Stimulated activated CD8-positive, alpha-beta memory T cell treated with anti-CD3 and anti-CD28 coated beads, Interleukin-4, amount 100 ng/mL, for 24 hours (primary cell): Measurements from ENCODE around the gene DENND5B.
"Not testable (repeated sequence)": the region's sequence is repeated elsewhere in the genome, so short reads cannot be mapped to it uniquely, and the experiment has no call there.

Experiments used
- DNase-seq: peaks from one replicate; pipeline ENCODE4 v3.0.0-alpha.2; 2020; ENCODE audit warnings: low read depth

Gene DENND5B

DNA sequence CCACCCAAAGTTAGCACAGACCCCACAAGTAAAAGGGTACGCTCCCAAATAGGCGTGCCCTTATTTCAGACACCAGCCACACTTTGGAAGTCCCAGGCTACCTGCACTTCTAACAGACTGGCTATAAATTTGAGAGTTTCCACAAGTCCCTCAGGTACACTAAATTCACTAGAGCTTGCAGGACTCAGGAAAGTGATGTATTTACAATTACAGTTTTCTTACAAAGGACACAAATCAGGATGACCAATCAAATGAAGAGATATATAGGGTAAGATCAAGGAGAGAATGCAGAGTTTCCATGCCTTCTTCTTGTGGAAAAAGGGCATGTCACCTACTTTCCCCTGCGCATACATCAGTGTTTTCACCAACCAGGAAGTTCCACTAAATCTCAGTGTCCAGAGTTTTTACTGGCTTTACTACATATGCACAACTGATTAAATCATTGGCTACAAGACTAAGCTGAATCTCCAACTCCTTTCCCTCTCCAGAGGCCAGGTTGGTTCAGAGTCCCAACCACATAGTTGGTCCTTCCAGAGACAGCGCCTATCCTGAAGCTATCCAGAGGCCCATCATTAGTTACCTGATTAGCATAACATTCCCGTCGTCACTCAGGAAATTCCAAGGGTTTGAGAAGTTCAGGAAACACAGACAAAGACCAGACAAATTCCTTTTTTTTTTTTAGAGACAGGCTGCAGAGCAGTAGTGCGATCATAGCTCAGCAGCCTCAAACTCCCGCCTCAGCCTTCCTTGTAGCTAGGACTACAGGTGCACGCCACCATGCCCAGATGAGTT, 84.2 kb downstream of the DENND5B start:
- no peak for DNase-seq

DNA sequence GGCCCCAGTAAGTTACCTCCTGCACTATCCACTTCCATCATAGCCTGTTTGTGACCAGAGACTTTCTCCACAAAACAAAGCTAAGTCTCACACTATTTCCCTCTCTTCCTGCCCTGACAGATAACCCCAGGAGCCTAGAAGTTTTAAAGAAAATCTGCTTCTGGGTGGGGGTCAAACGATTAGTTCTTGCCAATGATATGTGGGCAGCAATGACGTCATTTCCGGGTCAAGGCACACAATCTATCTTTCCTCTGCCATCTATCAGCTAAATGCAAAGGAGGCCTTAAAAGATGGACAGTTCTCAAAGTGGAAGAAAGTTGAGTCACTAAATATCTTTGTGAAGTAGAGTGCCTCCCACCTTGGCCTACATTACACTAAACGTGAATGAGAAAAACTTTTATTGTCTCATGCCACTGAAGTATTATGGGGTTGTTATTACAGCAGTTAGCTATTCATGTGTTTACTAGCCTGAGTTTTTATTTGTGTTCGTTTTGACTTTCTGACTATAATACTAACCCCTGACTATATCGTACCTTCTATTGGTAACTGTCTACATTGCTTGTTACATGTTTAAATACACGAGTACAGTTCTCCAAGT, 86.2 kb downstream of the DENND5B start:
- DNase-seq: no peak

DNA sequence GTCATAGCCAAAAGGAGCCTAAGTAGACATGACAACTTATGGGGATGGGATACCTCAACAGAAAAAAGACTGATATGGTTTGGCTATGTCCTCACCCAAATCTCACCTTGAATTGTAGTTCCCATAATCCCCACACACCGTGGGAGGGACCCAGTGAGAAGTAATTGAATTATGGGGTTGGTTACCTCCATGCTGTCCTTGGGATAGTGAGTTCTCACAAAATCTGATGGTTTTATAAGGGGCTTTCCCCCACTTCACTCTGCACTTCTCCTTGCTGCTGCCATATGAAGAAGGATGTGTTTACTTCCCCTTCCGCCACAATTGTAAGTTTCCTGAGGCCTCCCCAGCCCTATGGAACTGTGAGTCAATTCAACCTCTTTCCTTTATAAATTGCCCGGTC, 89.9 kb downstream of the DENND5B start:
- not testable (repeated sequence) for DNase-seq

DNA sequence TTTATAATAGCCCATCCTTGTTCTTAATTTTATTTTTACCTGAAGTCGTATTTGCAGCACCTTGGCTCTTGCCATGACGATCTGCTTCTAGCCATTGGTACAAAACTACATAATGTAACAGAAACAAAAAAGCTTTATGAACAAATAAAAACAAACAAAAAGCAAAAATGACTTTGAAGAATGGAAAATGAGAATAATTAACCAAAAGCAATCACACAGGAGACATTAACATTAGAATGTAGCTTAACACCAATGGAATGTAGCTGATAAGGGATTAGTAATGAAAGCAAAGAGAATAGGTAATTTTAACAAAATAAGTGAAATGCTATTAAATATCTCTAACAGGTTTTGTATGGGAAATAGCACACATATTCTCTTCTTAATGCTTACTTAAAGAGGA, 91.4 kb downstream of the DENND5B start:
- DNase-seq: no peak

DNA sequence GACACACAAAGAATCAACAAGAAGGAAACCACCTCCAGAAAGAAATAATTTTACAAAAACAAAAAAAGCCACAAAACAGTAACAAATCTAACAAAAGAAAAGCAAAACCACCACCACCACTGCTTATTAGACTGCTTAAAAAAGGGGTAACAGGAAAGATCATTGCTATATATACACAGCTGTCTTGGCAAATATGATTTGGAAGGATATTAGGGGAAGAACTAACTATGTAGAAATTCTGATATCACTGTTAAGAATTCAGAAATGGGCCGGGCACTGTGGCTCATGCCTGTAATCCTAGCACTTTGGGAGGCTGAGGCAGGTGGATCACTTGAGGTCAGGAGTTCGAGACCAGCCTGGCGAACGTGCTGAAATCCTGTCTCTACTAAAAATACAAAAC, 92.5 kb downstream of the DENND5B start:
- DNase-seq: no peak

DNA sequence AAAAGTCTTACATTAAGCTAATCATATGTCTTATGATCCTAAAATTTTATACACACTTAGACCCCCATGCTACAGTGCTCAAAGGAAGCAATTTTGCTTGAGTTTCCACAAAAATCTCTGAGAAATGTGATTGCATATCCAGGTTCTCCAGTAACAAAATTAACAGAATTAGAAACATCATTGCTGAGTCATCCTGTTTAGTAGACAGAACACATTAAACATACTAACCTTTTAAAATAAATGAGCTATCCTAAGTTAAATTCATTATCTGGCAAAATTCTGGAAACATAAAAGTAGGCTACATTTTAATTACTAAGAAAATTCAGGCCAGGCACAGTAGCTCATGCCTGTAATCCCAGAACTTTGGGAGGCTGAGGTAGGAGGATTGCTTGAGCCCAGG, 94.7 kb downstream of the DENND5B start:
- DNase-seq: no peak

DNA sequence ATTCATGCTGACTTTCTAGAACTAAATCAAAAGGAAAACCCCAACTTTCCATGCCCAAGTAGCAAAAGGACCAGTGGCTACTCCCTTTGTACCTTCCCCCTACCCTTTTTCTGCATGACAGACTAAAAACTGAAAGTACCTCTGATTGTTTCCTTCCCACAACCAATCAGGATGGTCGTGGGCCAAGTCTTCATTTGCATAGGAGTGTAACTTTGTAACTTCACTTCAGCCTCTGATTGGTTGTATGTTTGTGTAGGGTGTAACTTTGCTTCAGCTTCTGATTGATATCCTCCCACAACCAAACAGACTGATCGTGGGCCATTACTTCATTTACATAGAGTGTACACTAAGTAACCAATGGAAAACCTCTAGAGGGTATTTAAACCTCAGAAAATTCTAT, 96.5 kb downstream of the DENND5B start:
- no peak for DNase-seq

DNA sequence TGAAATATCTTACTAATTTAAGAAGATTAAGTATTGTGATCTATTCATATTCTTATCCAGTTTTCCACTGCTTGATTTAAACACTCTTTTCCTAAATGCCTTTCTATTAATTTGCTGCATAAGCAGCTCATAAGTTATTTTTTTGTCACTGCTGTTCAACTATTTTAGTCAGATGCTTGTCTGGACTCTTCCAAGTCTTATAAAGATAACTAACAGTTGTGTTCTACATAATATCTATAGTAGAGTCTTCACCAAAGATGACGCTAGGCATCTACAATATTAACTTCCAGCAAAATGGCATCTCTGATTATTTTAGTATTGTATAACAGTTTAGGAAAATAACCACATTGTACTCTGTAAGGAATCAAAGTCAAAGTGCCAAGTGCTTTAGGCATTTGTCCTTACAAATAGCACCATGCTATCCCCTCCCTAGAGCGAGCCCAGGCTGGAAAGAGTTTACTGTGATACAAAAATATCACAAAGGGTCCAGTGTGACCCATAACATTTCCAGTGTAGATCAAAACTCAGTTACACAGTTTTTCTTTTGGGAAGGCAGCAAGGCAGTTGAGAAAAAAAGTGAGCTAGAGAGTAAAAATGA, 98.2 kb downstream of the DENND5B start:
- DNase-seq: no peak

DNA sequence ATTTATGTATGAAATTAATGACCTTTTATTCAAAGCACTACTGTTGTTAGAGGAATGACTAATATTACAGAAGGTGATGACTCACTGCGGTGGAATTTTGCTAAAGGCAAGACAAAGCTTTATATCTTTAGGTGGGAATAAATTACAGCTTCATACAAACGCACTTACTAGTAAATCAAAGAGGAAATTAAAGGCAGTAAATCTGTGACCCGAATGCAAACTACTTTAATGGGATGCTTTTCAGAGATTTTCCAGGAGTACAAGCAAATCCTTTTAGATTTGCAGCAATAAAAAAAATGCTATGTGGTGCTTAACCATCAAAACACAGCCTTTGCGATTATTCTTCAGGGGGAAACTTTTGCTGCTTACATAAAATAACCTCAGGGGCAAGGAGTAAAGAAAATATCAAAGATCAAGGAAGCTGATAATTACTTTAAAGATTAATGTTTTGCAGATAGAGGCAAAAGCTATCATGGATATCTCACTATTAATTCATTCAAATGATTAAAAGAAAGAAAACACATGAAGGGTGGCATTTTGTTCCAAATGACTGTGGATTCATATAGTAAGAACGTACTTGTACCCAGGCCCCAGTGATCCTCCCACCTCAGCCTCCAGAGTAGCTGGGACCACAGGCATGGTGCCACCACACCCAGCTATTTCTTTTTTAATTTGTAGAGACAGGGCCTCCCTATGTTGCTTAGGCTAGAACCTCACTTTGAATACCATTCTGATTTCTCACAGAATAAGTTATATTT, 98.9 kb downstream of the DENND5B start:
- DNase-seq: no peak

DNA sequence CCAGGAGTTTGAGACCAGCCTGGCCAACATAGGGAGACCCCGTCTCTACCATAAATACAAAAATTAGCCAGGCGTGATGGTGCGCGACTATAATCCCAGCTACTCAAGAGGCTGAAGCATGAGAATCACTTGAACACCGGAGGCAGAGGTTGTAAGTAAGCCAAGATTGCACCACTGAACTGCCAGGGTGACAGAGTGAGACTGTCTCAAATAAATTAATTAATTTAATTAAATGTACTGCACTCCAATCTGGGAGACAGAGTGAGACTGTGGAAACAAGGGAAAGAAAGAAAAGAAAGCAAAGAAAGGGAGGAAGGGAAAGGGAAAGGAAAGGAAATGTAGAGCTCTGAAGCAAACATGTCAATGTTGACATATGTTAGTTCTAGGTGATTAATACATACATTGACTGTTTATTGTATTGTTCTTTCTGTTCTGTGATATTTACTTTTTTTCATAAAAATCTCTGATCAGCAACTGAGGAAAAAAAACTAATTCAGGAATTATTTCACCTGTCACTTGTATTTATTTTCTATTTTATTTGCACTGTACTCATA, 99.6 kb downstream of the DENND5B start:
- no peak for DNase-seq

DNA sequence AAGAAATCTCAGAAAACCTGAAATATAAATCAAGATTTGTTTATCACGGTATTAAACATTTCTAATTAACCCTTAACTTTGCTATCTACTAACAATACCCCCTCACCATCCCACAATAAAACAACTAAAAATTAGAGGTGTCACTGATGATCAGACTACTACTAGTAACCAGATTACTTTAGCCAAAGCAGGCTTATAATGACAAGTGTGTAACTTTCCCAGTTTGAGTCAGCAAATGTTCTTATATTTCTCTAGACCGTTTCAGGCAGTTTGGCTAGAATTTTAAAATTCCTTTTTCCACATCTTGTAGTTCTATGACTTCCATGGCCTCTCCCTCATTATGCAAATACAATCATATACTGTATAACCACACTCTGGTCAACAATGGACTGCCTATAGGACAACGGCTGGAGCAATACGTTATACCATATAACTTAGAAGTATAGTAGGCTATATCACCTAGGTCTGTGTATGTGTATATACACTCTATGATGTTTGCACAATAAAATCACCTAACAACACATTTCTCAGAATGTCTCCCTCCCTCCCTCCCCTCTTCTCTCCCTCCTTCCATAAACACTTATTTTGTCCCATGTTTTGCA, 102.1 kb downstream of the DENND5B start:
- DNase-seq: no peak

DNA sequence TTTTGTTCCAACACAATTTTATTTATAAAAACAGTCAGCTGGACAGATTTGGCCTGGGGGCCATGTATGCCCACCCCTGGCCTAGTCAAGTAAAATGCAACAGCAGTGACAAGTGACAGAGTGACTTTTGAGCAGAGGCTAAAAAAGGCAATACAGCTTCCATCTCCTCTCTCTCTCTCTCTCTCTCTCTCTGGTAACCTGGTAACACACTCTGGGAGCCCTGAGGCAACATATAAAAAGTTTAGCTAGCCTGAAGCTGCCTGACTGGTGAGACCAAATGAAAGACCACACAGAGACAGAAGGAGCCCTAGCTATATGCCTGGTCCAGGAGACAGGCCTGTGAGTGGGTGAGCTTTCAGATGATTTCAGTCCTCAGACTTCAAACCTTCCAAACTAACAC, 105.4 kb downstream of the DENND5B start:
- no peak for DNase-seq

DNA sequence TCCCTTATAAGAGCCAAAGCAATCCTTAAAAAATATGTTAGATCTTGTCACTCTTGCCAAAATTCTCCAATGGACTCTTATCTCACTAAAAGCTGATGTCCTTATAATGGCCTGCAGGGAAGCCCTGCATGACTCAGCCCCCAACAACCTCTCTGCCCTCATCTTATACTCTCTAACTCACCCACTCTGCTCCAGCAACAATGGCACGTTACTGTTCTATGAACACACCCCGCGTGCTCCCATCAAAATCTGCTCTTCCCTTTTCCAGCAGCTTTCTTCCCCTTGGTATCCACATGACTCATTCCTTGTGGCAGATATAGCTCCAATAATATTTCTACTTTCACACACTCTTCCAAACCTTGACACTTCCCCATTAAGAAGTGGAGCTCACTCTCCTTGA, 108.1 kb downstream of the DENND5B start:
- no peak for DNase-seq

DNA sequence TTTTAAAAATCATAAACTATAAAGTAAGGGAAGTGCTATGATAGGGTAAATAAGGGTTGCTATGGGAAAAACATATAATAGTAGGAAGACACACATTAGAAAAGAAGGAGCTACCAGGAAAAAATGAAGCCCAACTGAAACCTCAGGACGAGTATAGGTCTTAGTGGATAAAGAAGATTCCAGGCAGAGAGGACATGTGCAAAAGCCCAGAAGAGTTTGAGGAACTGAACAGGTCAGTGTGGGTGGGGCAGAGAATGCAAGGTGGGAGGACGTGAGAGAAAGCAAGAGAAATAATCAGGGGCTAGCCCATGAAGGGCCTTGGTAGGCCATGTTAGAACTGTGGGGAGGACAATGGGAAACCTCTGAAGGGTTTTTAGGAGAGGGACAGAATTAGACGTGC, 109.5 kb downstream of the DENND5B start:
- DNase-seq: no peak

DNA sequence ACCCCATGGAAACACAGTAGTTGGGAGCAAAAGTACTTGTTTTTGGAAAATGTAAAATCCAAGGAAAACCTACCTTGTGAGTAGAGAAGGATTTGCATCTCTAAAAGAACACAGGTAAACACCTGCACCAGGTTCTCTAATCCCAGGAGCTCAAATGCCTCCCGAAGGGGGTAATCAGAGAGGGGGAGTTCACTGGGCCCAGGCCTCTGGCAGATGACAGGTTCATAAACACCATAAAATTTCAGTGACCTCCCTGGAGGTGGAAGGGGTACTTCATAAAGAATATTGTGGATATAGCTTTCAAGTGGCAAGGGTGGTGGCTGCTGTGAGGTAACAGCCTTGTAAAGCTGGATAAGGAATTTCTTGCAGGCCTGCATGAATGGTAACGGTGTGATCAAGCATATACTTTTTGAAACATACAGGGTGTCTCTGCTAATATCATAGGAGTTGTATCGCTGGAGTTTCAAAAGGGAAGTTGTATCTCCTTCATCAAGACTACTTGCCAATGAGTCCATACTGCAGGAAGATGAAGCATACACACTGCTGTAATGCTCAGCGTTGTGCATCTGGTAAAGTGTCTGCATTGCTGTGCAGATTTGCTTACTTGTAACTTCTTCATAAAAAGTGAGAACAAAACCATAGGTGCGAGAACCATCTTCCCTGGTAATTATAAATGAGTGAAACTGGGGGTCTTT, 111.3 kb downstream of the DENND5B start:
- DNase-seq: no peak

DNA sequence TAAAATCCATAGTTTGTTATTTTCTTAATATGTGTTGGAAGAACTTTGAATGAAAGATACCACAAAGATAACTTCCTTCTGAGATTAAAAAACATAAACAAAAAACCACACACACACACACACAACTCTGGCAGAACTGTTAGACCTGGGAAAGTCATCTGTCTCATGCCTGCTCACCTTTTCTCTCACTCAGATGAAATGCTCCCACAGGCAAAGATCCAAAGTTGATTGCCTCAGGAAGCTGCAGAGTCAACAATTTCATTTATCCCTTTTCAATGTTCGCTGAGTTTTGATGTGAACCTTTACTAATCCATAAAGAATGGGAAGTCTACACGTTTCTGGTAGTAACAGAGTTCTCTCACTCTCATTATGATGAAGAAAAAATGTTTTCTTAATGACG, 112.0 kb downstream of the DENND5B start:
- no peak for DNase-seq

DNA sequence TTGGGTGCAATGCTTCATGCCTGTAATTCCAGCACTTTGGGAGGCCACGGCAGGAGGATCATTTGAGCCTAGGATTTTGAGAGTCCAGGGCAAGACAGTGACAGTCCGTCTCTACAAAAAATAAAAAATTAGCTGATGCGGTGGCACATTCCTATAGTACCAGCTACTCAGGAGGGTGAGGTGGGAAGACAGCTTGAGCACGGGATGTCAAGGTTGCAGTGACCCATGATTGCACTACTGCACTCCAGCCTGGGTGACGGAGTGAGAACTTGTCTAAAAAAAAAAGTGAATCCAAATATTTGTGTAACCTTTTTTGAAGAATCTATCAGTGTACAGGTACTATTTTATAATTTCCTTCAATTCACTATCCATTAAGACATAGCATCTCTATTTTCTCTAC, 112.5 kb downstream of the DENND5B start:
- no peak for DNase-seq

DNA sequence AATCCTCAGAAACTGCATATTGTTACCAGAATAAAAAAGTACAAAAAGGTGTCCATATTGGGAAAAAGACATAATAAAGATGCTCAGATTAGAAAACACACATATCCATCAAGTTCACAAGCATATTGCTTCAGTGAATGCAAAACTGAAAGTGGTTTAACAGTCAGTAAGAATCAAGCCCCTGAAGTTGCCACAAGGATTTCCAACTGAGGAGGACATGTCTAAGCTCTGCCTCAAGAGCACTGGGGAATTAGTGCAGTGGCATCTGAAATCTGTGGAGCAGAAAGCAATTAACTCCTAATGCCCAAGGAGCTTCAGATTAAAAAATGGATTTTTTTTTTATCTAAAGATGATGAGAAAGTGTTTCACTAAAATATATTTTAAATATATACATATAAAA, 113.2 kb downstream of the DENND5B start:
- no peak for DNase-seq

DNA sequence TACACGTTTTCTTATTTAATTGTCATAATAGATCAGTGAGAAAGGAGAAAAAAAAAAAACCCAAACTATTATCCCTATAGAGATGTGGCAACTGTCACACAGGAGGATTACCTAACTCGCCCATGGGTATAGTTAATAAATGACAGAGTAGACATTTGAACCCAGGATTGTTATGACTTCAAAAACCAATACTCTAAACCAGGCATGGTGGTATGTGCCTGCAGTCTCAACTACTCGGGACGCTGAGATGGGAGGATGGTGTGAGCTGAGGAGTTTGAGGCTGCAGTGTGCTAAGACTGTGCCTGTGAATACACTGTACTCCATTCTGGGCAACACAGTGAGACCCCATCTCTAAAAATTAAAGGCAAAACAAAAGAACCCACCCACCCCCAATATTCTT, 114.5 kb downstream of the DENND5B start:
- no peak for DNase-seq

DNA sequence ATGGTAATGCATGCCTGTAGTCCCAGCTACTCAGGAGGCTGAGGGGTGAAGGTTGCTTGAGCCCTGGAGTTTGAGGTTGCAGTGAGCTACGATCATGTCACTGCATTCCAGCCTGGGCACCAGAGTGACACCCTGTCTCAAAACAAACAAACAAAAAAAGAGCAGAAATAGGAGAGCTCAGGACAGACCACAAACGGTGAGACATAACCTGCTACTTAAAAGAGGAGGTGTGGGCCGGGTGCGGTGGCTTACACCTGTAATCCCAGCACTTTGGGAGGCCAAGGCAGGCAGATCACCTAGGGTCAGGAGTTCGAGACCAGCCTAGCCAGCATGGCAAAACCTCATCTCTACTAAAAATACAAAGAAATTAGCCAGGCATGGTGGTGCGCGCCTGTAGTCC, 115.3 kb downstream of the DENND5B start:
- not testable (repeated sequence) for DNase-seq

DNA sequence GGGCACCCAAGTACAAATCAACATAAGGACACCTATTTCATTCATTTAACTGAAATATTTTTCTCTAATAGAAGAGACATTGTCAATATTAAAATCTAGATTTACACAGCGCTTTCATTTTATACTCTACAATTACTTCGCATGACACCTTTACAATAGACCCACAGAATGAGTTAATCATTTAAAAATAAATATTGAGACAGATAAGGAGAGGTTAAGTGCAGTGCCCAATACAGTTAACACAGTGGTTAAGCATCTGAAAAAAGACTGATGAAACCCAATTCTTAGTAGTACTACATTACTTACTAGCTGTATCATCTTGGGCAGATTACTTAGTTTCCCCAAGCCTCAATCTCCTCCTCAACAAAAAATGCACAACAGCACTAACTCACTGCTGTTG, 116.2 kb downstream of the DENND5B start:
- DNase-seq: no peak

DNA sequence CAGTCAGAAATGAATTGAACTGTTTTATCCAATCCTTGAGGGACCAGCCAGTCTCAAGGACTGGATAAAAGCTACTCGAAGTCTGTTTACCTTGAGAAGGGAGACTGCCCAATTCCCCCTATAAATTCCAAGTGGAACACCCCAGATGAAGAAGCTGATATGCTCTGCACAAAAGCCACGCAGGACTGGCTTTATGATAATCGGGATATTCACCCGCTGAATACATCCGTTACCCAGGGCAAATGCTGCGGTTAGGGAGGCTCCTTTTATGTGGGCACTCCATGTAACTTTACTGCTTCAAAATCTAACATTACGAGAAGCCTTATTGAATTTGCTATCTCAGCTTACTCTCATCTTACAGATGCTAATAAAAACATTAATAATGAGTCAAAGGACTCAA, 119.1 kb downstream of the DENND5B start:
- no peak for DNase-seq
